ELR (cell line): ENCODE measurements around the gene IQSEC1.

ENCODE experiments used
- DNase-seq: peaks from one replicate; pipeline ENCODE4 v3.0.0-alpha.2; 2015; ENCODE audit warnings: low read depth

Gene IQSEC1

GRCh38 chr3:13047296-13048165, 25.7 kb downstream of the IQSEC1 start:
- DNase-seq = no peak

GRCh38 chr3:13046569-13047274, 26.5 kb downstream of the IQSEC1 start:
- DNase-seq = no peak

GRCh38 chr3:13045904-13046568, 27.2 kb downstream of the IQSEC1 start:
- DNase-seq = no peak

GRCh38 chr3:13045241-13045903, 27.9 kb downstream of the IQSEC1 start:
- DNase-seq = no peak

- DNase-seq = no peak
These were observed 28.6 kb downstream of the IQSEC1 start for GRCh38 chr3:13044496-13045240.

- no peak for DNase-seq
These were observed 29.6 kb downstream of the IQSEC1 start for GRCh38 chr3:13043656-13044055.

- no peak for DNase-seq
These were observed 30.4 kb downstream of the IQSEC1 start for GRCh38 chr3:13042715-13043271.

GRCh38 chr3:13042127-13042701, 31.0 kb downstream of the IQSEC1 start:
- DNase-seq = no peak

- DNase-seq = no peak
These were observed 32.0 kb downstream of the IQSEC1 start for GRCh38 chr3:13041113-13041776.

GRCh38 chr3:13040361-13041074, 32.7 kb downstream of the IQSEC1 start:
- DNase-seq = no peak

GRCh38 chr3:13039213-13039896, 33.9 kb downstream of the IQSEC1 start:
- DNase-seq = no peak

- DNase-seq = peak; percentile 20
These were observed 35.6 kb downstream of the IQSEC1 start for GRCh38 chr3:13037458-13038117.

GRCh38 chr3:13034861-13035260, 38.4 kb downstream of the IQSEC1 start:
- no peak for DNase-seq

- DNase-seq = no peak
These were observed 39.0 kb downstream of the IQSEC1 start for GRCh38 chr3:13034109-13034800.

- no peak for DNase-seq
These were observed 41.0 kb downstream of the IQSEC1 start for GRCh38 chr3:13032206-13032605.

GRCh38 chr3:13031621-13032020, 41.6 kb downstream of the IQSEC1 start:
- DNase-seq = no peak

- no peak for DNase-seq
These were observed 42.5 kb downstream of the IQSEC1 start for GRCh38 chr3:13030684-13031083.
